H1 (cell line): ENCODE results near the gene ISL2. TPM values are rescaled to one million over a fixed set of nuclear protein-coding genes. Genes with fewer than 3 reads are reported as not detected.

Experiments used
- CREB1 ChIP-seq: IDR thresholded peaks from 2 replicates; pipeline ENCODE4 v1.6.1; 2012; ENCODE audit warnings: inconsistent platforms
- CTBP2 ChIP-seq: IDR thresholded peaks from 2 replicates; pipeline ENCODE4 v1.7.0; 2011; ENCODE audit warnings: borderline replicate concordance, mild to moderate bottlenecking, moderate library complexity, mixed read lengths, low read length; ENCODE audit not compliant: insufficient read depth, insufficient read length
- FOSL1 ChIP-seq: IDR thresholded peaks from 2 replicates; pipeline ENCODE4 v1.6.1; 2011; ENCODE audit warnings: mild to moderate bottlenecking, low read depth, low read length, moderate library complexity; ENCODE audit not compliant: insufficient read depth
- KDM4A ChIP-seq: IDR thresholded peaks from one replicate; pipeline ENCODE4 v1.7.1; 2012; ENCODE audit warnings: low read depth, mild to moderate bottlenecking, moderate library complexity, low read length, inconsistent platforms; ENCODE audit not compliant: severe bottlenecking
- MAFK ChIP-seq: IDR thresholded peaks from 2 replicates; pipeline ENCODE4 v1.6.1; 2012; ENCODE audit warnings: low read depth, mild to moderate bottlenecking, improper control_type of control experiment, low read length
- NRF1 ChIP-seq: IDR thresholded peaks from 2 replicates; pipeline ENCODE4 v1.6.1; 2011; ENCODE audit warnings: mild to moderate bottlenecking, low read depth, low read length, improper control_type of control experiment
- SP1 ChIP-seq: IDR thresholded peaks from 2 replicates; pipeline ENCODE4 v1.6.1; 2011; ENCODE audit warnings: low read depth, low read length
- SP2 ChIP-seq: IDR thresholded peaks from 2 replicates; pipeline ENCODE4 v1.6.1; 2012; ENCODE audit warnings: mild to moderate bottlenecking, low read length, inconsistent platforms
- SUZ12 ChIP-seq: fragments of 200-600 bp; sonication (generic); IDR thresholded peaks from 2 replicates; pipeline ENCODE4 v1.6.1; 2012; ENCODE audit warnings: mild to moderate bottlenecking, inconsistent platforms, low read length, moderate library complexity, mixed read lengths
- TEAD4 ChIP-seq: IDR thresholded peaks from 2 replicates; pipeline ENCODE4 v1.6.1; 2012; ENCODE audit warnings: low read depth, low read length, inconsistent platforms, mixed read lengths
- polyA plus RNA-seq, 7 experiments: library from polyadenylated mRNA; depleted of rRNA in 3 of 7; stranded (reverse) in 5 of 7; unstranded in 2 of 7; fragments of >200 nt in 5 of 7; fragments of 200-250 nt in 2 of 7; gene quantifications; 1 replicate in 5 of 7; 2 replicates in 1 of 7; 4 replicates in 1 of 7; pipeline versions ENCODE4 v1.2.1 to v1.2.3, GENCODE V29; 2011 to 2013; ENCODE audit warnings: missing spikeins in 2 of 7, mixed read lengths in 2 of 7
- total RNA-seq: library from RNA; stranded (reverse); fragmentation: NEBNext Ultra II Directional; extraction: Animal tissue kit (Norgen Biotek cat#: 25700); gene quantifications from 2 replicates; pipeline ENCODE4 v1.2.1, GENCODE V29; 2021
- TF ChIP-seq, protein P1 (sequence below): fragments of 300-600 bp; sonication (generic); IDR thresholded peaks from 2 replicates; pipeline ENCODE4 v1.7.1; 2012; ENCODE audit warnings: low read length, moderate library complexity, mild to moderate bottlenecking, inconsistent platforms; ENCODE audit not compliant: insufficient replicate concordance

Gene ISL2
- total and polyA plus RNA-seq, 2 of the 8 experiments (the other 6 are each of a cell fraction or from before 2014, with no cell fraction given): 0.32 to 0.99 TPM

DNA sequence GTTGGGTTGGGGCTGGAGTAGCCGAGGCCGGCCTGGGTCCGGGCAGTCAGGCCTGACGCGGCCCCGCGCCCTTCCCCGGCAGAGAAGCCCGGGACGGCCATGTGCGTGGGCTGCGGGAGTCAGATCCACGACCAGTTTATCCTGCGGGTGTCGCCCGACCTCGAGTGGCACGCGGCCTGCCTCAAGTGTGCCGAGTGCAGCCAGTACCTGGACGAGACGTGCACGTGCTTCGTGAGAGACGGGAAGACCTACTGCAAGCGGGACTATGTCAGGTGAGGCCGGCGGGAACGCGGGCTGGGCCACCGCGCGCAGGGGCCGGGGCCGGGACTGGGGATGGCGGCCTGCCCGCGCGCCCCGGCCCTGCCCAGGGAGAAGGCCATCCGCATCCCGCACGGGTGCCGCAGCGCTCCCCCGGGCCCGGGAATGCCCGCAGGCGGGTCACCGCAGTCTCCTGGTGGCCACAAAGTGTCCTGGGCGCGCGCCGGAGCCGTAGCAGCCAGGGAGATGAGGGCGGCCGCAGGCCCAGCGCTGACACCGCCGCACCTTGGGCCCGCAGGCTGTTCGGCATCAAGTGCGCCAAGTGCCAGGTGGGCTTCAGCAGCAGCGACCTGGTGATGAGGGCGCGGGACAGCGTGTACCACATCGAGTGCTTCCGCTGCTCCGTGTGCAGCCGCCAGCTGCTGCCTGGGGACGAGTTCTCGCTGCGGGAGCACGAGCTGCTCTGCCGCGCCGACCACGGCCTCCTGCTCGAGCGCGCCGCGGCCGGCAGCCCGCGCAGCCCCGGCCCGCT lies 1.3 kb downstream of the ISL2 start (continued):
- TF ChIP-seq, protein P1, sequence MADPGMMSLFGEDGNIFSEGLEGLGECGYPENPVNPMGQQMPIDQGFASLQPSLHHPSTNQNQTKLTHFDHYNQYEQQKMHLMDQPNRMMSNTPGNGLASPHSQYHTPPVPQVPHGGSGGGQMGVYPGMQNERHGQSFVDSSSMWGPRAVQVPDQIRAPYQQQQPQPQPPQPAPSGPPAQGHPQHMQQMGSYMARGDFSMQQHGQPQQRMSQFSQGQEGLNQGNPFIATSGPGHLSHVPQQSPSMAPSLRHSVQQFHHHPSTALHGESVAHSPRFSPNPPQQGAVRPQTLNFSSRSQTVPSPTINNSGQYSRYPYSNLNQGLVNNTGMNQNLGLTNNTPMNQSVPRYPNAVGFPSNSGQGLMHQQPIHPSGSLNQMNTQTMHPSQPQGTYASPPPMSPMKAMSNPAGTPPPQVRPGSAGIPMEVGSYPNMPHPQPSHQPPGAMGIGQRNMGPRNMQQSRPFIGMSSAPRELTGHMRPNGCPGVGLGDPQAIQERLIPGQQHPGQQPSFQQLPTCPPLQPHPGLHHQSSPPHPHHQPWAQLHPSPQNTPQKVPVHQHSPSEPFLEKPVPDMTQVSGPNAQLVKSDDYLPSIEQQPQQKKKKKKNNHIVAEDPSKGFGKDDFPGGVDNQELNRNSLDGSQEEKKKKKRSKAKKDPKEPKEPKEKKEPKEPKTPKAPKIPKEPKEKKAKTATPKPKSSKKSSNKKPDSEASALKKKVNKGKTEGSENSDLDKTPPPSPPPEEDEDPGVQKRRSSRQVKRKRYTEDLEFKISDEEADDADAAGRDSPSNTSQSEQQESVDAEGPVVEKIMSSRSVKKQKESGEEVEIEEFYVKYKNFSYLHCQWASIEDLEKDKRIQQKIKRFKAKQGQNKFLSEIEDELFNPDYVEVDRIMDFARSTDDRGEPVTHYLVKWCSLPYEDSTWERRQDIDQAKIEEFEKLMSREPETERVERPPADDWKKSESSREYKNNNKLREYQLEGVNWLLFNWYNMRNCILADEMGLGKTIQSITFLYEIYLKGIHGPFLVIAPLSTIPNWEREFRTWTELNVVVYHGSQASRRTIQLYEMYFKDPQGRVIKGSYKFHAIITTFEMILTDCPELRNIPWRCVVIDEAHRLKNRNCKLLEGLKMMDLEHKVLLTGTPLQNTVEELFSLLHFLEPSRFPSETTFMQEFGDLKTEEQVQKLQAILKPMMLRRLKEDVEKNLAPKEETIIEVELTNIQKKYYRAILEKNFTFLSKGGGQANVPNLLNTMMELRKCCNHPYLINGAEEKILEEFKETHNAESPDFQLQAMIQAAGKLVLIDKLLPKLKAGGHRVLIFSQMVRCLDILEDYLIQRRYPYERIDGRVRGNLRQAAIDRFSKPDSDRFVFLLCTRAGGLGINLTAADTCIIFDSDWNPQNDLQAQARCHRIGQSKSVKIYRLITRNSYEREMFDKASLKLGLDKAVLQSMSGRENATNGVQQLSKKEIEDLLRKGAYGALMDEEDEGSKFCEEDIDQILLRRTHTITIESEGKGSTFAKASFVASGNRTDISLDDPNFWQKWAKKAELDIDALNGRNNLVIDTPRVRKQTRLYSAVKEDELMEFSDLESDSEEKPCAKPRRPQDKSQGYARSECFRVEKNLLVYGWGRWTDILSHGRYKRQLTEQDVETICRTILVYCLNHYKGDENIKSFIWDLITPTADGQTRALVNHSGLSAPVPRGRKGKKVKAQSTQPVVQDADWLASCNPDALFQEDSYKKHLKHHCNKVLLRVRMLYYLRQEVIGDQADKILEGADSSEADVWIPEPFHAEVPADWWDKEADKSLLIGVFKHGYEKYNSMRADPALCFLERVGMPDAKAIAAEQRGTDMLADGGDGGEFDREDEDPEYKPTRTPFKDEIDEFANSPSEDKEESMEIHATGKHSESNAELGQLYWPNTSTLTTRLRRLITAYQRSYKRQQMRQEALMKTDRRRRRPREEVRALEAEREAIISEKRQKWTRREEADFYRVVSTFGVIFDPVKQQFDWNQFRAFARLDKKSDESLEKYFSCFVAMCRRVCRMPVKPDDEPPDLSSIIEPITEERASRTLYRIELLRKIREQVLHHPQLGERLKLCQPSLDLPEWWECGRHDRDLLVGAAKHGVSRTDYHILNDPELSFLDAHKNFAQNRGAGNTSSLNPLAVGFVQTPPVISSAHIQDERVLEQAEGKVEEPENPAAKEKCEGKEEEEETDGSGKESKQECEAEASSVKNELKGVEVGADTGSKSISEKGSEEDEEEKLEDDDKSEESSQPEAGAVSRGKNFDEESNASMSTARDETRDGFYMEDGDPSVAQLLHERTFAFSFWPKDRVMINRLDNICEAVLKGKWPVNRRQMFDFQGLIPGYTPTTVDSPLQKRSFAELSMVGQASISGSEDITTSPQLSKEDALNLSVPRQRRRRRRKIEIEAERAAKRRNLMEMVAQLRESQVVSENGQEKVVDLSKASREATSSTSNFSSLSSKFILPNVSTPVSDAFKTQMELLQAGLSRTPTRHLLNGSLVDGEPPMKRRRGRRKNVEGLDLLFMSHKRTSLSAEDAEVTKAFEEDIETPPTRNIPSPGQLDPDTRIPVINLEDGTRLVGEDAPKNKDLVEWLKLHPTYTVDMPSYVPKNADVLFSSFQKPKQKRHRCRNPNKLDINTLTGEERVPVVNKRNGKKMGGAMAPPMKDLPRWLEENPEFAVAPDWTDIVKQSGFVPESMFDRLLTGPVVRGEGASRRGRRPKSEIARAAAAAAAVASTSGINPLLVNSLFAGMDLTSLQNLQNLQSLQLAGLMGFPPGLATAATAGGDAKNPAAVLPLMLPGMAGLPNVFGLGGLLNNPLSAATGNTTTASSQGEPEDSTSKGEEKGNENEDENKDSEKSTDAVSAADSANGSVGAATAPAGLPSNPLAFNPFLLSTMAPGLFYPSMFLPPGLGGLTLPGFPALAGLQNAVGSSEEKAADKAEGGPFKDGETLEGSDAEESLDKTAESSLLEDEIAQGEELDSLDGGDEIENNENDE: no peak
- TF ChIP-seq MAFK: no peak
- TF ChIP-seq KDM4A: peak; percentile 58
- no peak for TF ChIP-seq SP2
- no peak for TF ChIP-seq TEAD4
- TF ChIP-seq CREB1: no peak
- peak; percentile 99 for TF ChIP-seq SUZ12
- no peak for TF ChIP-seq SP1
- TF ChIP-seq CTBP2: peak; percentile 86
- TF ChIP-seq FOSL1: no peak
- no peak for TF ChIP-seq NRF1
